Measurements from ENCODE around the gene TWIST1. TPM values are rescaled to one million over a fixed set of nuclear protein-coding genes. Genes with fewer than 3 reads are reported as not detected.

Gene TWIST1
- total RNA-seq, 4 donors from 2014 or later: 13.6 to 45.9 (median 28.4) TPM

GRCh38 chr7:19109000-19109946 lies 8.2 kb downstream of the TWIST1 start:
- no peak overlapping the region for H3K27ac ChIP-seq
- H3K9me3 ChIP-seq: no peaks in the 10 kb centered on the region
- DNase-seq (ENCODE audit: low spot score in 2 of 2): no peak
- peaks cover 0 to 45% (median 7%) of the 10 kb centered on the region in 4 donors for H3K4me1 ChIP-seq
- H3K36me3 ChIP-seq: no peaks in the 10 kb centered on the region
- H3K4me3 ChIP-seq: no peak overlapping the region
- TF ChIP-seq EP300 (IDR thresholded peaks at IDR 0.05) (no peak), POLR2A (IDR thresholded peaks at IDR 0.05) (no peak)
- TF ChIP-seq, protein P1, sequence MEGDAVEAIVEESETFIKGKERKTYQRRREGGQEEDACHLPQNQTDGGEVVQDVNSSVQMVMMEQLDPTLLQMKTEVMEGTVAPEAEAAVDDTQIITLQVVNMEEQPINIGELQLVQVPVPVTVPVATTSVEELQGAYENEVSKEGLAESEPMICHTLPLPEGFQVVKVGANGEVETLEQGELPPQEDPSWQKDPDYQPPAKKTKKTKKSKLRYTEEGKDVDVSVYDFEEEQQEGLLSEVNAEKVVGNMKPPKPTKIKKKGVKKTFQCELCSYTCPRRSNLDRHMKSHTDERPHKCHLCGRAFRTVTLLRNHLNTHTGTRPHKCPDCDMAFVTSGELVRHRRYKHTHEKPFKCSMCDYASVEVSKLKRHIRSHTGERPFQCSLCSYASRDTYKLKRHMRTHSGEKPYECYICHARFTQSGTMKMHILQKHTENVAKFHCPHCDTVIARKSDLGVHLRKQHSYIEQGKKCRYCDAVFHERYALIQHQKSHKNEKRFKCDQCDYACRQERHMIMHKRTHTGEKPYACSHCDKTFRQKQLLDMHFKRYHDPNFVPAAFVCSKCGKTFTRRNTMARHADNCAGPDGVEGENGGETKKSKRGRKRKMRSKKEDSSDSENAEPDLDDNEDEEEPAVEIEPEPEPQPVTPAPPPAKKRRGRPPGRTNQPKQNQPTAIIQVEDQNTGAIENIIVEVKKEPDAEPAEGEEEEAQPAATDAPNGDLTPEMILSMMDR (IDR thresholded peaks at IDR 0.05): no peak
- H3K27me3 ChIP-seq: peaks cover 0 to 96% of the 10 kb centered on the region in 2 donors
- 39 to 42% methylated on average over 11 of the region's 11 CpGs for WGBS, 2 donors

DNA sequence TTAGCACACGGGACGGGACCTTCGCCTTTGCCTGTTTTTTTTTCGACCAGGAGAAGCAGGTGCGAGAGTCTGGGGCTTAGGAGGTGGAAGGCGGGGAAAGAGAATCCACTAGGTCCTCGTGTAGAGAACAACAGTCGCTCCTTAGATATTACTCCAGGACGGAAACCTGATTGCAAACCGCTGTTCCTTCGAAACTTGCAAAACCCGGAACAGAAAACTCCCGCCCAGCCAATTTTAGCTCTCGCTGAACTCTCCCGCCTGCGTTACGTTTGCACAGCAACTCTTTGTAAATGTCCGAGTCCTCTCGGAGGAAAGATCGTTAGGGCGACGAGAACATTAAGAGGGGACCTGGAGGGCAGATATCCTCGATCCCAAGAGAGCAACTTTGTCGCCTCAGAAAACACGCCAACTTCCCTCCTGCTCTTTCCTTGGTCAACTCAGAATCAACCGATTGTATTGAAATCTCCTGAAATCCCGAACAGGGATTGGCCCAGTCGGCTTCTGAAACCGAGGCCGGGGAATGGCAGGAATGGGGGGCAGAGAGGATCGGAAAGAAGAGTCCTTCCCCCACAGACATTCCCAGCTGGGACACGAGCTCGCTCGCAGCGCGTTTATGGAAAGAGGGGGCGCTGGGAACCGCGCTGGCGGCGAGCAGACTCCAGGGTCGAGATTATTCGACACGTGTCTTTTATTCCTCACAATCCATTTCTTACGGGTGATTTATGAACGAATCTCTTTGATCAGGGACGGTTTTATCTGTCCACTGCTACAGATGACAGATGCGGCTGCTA lies 9.9 kb downstream of the TWIST1 start:
- H3K9me3 ChIP-seq: no peaks in the 10 kb centered on the region
- H3K4me1 ChIP-seq: peaks cover 0 to 41% (median 7%) of the 10 kb centered on the region in 4 donors
- TF ChIP-seq EP300 (IDR thresholded peaks at IDR 0.05) (peak in 1 of 2 donors; percentile 65), POLR2A (IDR thresholded peaks at IDR 0.05) (peak in 1 of 2 donors; percentile 14)
- TF ChIP-seq, protein P1 (IDR thresholded peaks at IDR 0.05): no peak
- peak overlapping the region; percentile 28 to 53 (median 36) for H3K4me3 ChIP-seq
- H3K27me3 ChIP-seq: peaks cover 0 to 95% of the 10 kb centered on the region in 2 donors
- peak in 1 of 2 donors; percentile 49 for DNase-seq (ENCODE audit: low spot score in 2 of 2)
- H3K27ac ChIP-seq: peak overlapping the region in 2 of 4 donors; percentile 79
- 1 to 2% methylated on average over 44 to 48 of the region's 48 CpGs for WGBS, 2 donors
- no peaks in the 10 kb centered on the region for H3K36me3 ChIP-seq

- H3K27ac ChIP-seq: peak overlapping the region in 1 of 4 donors; percentile 79
- DNase-seq (ENCODE audit: low spot score in 2 of 2): no peak
- H3K4me3 ChIP-seq: peak overlapping the region; percentile 28 to 53 (median 36)
- TF ChIP-seq POLR2A (IDR thresholded peaks at IDR 0.05): no peak
- TF ChIP-seq, protein P1 (IDR thresholded peaks at IDR 0.05): no peak
- no peak for TF ChIP-seq EP300 (IDR thresholded peaks at IDR 0.05)
- no peaks in the 10 kb centered on the region for H3K36me3 ChIP-seq
- H3K9me3 ChIP-seq: no peaks in the 10 kb centered on the region
- WGBS, 2 donors: 3 to 5% methylated on average over 6 of the region's 6 CpGs
- H3K27me3 ChIP-seq: peaks cover 0 to 95% of the 10 kb centered on the region in 2 donors
- peaks cover 0 to 36% (median 7%) of the 10 kb centered on the region in 4 donors for H3K4me1 ChIP-seq
Observed at GRCh38 chr7:19107081-19107355, 10.4 kb downstream of the TWIST1 start.

GRCh38 chr7:19106241-19107080 lies 11.0 kb downstream of the TWIST1 start:
- no peak for DNase-seq (ENCODE audit: low spot score in 2 of 2)
- H3K36me3 ChIP-seq: no peaks in the 10 kb centered on the region
- peak overlapping the region in 3 of 4 donors; percentile 28 to 53 (median 29) for H3K4me3 ChIP-seq
- H3K27ac ChIP-seq: no peak overlapping the region
- WGBS, 2 donors: 4 to 6% methylated on average over 46 to 49 of the region's 49 CpGs
- peaks cover 0 to 95% of the 10 kb centered on the region in 2 donors for H3K27me3 ChIP-seq
- no peaks in the 10 kb centered on the region for H3K9me3 ChIP-seq
- peaks cover 0 to 33% (median 7%) of the 10 kb centered on the region in 4 donors for H3K4me1 ChIP-seq
- no peak for TF ChIP-seq POLR2A (IDR thresholded peaks at IDR 0.05)
- TF ChIP-seq, protein P1 (IDR thresholded peaks at IDR 0.05): no peak

Data from tibial nerve (tissue), 4 donors.